NCI-H2227 treated with DMSO at 0.1 percent for 48 hours (cell line): ENCODE measurements around the gene AADACL4.
"Not testable (repeated sequence)": the region's sequence is repeated elsewhere in the genome, so short reads cannot be mapped to it uniquely, and the experiment has no call there.

ENCODE experiments used
- DNase-seq: peaks from one replicate; lab custom pipeline; 2025; lab: John Stamatoyannopoulos, UW

Gene AADACL4

GRCh38 chr1:12658531-12659453 lies 14.9 kb downstream of the AADACL4 start:
- peak; percentile 57 for DNase-seq

GRCh38 chr1:12661606-12662219 lies 17.8 kb downstream of the AADACL4 start:
- no peak for DNase-seq

DNA sequence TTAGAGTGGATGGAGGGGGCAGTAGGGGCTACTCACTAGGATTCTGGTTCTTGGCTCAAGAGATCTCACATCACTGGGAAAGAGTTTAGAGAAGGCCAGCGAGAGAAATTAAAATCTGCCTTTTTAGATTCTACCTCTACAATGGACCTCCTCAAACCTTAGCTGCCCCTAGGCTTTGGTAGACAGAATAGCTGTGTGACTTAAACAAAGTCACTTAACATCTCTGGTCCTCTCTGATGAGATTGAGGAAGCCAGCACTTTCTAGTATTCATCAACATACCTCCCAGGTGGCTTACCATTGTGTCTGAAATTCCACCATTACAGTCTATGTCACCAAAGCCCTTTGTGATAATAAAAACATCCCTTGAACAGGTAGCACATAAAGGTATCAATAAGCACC lies 18.7 kb downstream of the AADACL4 start:
- DNase-seq, result no peak

DNA sequence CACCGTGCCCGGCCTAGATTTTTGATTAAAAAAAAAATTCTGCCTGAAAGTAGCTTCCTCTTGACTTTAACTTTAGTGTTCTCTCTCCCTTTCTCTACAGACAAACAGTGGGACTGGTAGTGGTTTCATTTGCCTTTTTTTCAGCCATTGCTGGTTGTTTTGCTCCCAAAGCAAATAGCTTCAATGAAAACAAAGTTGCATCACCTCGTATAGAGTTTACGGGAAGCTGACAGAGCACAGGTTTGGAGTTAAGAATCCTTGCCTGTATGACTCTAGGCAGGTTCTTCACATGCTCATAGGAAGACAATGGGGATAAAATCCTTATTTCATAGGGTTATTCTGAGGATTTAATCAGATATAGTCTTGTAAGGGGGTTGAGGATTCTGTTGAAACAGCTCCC lies 21.6 kb downstream of the AADACL4 start:
- DNase-seq, result no peak

GRCh38 chr1:12666141-12666735 lies 22.4 kb downstream of the AADACL4 start:
- no peak for DNase-seq

- no peak for DNase-seq
Measured at GRCh38 chr1:12669529-12670068, 25.7 kb downstream of the AADACL4 start.

- no peak for DNase-seq
Measured at GRCh38 chr1:12674358-12674757, 30.5 kb downstream of the AADACL4 start.

GRCh38 chr1:12676122-12676521 lies 32.2 kb downstream of the AADACL4 start:
- not testable (repeated sequence) for DNase-seq

DNA sequence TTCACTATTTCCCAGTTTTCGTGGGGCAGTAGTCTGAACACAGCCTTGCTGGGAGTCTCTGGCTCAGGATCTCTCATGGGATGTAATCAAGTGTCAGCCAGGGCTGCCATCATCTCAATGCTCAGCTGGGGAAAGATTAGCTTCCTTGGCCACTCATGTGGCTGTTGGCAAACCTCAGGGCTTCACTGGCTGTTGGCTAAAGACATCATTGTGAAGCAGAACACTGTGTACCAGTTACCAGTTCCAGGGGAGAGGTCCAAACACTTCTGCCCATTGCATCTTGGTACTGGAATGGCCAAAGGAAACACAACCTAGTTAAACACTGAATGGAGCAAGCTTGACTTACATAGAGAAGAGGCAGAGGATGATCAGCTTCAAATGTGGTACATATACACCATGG lies 33.7 kb downstream of the AADACL4 start:
- no peak for DNase-seq

- no peak for DNase-seq
Measured at GRCh38 chr1:12678350-12678749, 34.5 kb downstream of the AADACL4 start.

DNA sequence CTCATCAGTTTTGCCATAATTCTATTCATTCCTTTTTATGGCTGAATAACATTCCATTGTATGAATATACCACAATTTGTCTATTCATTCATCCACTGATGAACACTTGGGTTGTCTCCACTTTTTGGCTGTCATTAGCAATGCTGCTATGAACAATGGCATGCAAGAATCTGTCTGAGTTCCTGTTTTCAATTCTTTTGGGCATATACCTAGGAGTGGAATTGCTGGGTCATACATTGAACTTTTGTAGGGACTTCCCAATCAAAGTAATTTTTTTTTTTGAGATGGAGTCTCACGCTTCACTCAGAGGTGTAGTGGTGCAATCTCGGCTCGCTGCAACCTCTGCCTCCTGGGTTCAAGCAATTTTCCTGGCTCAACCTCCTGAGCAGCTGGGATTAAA lies 34.9 kb downstream of the AADACL4 start:
- DNase-seq, result no peak

GRCh38 chr1:12690156-12690555 lies 46.3 kb downstream of the AADACL4 start:
- DNase-seq, result no peak

DNA sequence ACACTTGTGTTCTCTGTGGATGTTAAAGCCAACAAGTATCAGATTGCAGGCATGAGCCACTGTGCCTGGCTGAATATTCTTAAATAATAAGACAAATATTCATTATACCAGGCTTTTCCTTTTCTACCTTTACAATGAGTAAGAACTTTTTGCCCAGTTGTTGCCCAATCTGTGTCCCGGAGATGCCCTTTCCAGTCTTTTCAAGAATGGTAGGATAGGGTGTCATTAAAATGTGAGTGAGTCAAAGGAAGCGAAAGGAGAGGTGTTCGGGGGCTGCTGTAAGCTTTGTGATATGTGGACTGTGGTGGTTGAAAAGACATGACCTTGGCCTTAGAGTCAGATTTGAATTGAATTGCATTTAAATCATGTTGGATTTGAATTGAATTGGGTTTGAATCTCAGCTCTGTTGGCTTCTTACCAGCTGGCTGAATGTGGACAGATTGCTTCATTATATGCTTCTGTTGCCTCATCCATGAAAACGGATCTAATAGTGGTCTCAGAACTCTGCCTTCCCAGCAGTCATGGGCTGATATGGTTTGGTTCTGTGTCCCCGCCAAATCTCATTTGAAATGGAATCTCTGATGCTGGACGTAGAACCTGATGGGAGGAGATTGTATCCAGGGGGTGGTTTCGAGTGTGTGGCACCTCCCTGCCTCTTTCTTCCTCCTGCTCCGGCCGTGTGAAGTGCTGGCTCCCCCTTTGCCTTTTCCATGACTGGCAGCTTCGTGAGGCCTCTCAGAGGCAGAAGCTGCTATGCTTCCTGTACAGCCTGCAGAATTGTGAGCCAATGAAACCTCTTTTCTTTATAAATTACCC lies 49.3 kb downstream of the AADACL4 start:
- DNase-seq, result no peak

DNA sequence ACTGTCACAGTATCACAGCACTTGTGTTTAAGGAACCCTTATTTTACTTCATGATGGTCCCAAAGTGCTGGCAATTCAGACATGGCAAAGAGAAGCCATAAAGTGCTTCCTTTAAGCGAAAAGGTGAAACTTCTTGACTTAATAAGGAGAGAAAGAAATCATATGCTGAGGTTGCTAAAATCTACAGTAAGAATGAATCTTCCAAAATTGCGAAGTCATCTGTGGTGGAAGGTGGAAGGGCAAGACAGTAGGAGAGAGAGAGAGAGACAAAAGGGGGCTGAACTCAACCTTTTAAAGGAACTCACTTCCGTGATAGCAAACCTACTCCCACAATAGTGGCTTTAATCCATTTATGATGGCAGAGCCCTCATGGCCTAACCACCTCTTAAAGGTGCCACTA lies 52.8 kb downstream of the AADACL4 start:
- DNase-seq, result no peak

GRCh38 chr1:12697397-12697796 lies 53.5 kb downstream of the AADACL4 start:
- no peak for DNase-seq

GRCh38 chr1:12703821-12704451 lies 60.1 kb downstream of the AADACL4 start:
- DNase-seq, result no peak

GRCh38 chr1:12706061-12706460 lies 62.2 kb downstream of the AADACL4 start:
- DNase-seq, result no peak

GRCh38 chr1:12708396-12709090 lies 64.7 kb downstream of the AADACL4 start:
- no peak for DNase-seq

- no peak for DNase-seq
Measured at GRCh38 chr1:12709091-12709491, 65.2 kb downstream of the AADACL4 start.

DNA sequence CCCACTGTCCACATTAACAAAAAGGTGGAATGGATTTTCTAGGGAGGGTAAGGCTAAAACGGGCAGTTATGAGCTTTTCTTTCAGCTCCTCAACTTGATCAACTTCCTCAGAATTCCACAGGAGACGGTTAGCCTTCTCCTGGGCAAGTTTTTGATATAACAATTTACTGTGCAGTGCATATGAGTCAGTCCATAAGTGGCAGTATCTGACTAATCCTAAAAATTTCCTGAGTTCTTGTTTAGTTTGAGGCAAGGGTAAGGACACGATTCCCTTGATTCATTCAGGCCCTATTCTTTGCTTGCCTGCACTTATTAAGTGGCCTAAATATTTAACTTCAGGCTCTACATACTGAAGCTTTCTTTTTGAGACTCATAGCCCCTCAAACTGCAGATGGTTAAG lies 65.8 kb downstream of the AADACL4 start:
- DNase-seq, result no peak

- DNase-seq, result no peak
Measured at GRCh38 chr1:12711536-12711935, 67.7 kb downstream of the AADACL4 start.
